SIG-M5 (cell line): ENCODE data around the gene LRRC75B.
"Not testable (repeated sequence)": the region's sequence is repeated elsewhere in the genome, so short reads cannot be mapped to it uniquely, and the experiment has no call there.

Source experiments
- DNase-seq: peaks from one replicate; lab custom pipeline; 2025; lab: John Stamatoyannopoulos, UW

The LRRC75B gene

DNA sequence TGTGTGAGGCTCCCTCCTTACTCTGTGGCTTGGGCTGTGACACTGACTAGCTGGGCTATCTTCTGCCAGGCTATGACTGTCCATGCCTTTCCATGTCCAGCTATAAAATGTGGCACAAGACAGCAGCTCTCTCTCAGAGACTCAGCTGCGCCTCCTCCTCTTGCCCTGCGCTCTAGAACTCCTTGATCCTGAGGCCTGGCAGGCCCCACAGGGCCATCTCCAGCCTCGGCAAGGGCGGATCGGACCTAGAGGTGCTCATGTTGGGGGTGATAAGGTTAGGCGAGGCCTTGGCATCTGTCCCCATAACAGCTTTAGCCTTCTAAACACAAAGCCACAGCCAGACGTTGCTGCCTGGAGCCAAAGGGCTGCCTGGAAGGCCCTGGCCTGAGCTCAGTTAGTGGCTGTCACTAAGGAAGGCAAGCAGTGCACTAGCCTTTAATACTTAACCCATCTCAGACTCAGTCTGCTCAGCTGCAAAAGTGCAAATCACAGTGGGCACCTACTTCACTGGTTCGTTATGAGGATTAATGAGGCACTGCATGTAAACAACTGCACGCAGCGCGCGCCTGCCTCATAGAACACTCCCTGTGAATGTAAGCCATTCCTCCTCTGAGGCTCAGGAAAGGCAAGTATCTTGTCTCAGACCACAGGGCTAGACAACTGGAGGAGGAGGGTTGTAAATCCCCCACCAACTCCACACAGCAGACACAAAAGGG is 39.1 kb downstream of the LRRC75B start:
- DNase-seq, result no peak

DNA sequence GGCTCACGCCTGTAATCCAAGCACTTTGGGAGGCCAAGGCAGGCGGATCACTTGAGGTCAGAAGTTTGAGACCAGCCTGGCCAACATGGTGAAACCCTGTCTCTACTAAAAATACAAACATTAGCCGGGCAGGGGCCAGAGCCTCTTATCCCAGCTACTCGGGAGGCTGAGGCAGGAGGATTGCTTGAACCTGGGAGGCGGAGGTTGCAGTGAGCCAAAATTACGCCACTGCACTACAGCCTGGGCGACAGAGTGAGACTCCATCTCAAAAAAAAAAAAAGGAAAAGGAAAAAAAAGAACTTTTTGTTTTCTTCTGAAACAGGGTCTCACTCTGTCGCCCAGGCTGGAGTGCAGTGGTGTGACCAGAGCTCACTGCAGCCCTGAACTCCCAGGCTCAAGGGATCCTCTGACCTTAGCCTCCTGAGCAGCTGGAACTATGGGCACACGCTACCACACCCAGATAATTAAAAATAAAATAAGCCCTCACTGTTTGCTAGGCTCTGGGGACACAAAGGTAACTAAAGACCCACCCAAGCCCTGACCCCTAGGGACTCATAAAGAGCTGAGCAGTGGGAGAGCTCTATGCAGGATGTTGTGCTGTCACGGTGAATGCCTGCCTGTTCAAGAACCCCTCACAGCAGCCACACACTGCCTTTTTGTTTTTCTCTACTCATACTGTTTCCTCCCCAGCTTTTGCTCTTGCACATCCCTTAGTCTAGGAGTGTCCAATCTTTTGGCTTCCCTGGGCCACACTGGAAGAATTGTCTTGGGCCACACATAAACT is 40.2 kb downstream of the LRRC75B start:
- DNase-seq, result not testable (repeated sequence)

DNA sequence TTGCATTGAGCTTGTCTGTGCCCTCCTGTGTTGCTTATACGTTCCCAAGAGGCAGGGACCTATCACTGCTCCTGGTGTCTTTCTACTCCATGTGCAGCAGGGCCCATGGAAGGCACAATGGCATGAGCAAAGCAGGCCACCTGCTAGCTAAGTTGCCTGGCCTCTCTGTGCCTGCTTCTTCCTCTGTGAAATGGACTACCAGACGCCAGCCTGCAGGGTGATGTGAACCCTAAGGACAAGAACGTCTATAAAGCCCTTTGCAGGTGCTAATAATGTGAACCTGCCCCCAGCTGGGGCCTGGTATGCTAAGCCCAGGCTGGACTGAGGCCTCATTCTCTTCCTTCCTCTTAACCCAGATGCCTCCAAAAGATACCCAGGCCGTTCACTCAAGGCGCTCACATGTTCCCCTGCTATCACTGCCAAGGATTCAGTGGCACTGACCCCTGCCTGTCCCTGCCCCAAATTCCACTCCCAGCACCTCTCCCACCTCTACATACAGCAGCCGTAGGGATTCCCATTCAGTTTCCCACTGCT is 41.9 kb downstream of the LRRC75B start:
- no peak for DNase-seq

DNA sequence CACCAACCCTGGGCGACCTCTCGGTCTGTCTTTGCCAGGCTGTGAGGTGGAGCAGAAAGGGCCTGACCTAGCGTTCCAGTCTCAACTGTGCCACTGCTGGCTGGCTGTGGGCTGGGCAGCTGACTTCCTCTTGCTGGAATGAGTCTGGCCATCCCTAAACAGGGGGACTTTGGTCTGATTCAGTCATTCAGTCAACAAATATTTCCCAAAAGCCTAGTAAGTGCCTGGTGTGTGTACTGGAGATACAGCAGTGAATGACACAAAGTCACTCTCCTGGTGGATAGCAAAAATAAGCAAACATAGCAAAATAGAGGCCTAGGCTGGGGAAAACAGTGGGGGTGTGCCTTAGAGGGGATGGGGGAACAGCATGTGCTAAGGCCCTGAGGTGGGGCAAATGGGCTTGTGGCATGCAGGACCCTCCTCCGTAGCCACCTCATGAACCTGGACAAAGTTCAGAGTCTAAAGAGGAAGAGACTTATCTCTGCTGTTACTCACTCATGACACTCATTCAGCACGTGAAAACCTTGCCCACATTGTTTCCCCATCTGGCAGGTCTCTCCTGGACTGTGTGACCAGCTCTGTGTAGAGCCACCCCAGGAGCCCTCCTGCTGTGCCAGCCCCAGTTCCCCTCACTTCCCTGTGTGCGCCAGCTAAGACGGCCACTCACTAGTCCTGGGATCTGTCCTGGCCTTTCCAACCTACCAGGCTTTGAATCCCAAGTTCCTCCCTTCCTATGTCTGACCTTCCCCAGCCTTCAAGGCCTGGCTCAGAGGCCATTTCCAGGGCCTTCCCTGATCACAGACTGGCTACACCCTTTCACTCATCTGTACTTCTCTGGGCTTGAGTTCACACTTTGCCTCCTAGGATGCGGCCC is 42.6 kb downstream of the LRRC75B start:
- no peak for DNase-seq

DNA sequence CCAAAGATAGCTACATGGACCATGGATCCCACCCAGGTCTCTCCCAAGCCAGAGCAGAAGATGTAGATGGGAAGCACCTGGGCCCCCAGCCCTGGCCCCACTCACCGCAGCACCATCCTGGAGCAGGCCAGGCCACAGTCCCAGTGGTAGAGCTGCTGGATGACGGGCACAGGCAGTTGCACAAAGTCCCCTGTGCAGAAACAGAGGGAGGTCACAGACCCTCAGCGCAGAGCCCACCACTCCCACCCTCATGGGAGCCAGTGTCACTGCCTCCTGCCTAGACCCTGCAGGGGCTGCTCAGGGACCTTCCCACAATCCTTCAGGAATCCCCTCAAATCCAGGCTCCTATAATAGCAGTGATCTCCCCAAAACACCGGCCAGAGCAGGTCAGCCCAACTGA is 44.1 kb downstream of the LRRC75B start:
- no peak for DNase-seq

DNA sequence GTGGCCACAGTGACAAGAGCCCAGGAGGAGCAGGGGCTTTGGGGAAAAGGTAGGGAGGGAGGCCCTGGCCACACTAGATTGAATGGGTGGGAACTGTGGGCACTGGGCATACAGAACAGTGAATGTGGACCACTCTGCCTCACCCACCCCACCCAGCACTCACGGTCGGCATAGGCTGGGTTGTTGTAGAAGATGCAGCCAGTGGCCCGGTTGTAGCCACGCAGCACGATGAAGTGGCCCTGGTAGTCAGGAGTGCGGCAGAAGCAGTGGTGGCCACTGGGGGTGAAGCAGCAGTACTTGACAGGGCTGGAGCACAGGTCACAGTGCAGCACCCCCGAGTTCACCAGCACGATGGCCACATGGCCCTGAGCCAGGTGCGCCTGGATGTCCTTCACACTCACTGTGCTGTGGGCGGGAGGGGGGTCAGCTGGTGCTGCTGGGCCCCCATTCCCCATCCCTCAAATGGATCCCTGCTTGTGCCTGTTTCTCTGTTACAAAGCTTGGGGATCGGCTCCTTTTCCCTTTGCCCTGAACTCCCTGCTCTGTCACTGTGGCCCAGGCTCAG is 49.1 kb downstream of the LRRC75B start:
- no peak for DNase-seq

DNA sequence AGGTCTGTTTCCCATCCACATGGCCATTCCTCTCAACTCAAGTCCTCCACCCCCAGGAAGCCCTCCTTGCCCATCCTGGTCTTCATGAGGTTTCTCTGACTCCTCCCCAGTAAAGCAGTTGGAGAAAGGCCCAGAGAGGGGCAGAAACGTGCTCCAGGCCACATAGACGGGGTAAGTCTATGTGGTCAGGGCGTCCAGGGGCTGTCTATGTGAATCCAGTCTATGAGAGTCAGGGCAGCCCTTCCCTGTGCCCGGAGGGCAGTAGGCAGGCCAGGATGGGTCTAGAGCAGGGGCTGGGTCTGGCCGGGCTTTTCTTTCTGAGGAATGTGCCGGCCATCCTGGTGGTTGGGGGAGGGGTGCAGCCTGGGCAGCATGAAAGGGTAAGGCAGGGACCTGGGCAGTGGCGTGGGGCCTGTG is 49.7 kb downstream of the LRRC75B start:
- DNase-seq, result no peak

DNA sequence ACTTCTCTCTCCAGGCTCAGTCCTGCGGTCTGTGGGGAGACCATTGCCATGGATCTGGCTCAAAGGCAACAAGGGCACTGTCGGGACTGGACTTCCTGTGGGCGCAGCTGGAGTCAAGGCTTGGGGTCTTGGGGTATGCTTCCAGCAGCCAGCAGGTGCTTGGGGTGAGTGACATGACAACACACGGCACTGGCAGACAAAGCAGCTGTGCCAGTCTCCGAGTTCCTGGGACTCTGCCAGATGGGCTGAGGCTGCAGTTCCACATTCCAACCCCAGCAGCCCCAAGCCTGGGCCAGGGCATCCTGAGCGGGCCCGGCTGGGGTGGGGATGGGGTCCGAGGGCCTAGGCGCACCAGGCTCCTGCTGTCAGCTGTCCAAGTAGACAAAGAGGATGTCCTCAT is 50.2 kb downstream of the LRRC75B start:
- DNase-seq, result no peak

DNA sequence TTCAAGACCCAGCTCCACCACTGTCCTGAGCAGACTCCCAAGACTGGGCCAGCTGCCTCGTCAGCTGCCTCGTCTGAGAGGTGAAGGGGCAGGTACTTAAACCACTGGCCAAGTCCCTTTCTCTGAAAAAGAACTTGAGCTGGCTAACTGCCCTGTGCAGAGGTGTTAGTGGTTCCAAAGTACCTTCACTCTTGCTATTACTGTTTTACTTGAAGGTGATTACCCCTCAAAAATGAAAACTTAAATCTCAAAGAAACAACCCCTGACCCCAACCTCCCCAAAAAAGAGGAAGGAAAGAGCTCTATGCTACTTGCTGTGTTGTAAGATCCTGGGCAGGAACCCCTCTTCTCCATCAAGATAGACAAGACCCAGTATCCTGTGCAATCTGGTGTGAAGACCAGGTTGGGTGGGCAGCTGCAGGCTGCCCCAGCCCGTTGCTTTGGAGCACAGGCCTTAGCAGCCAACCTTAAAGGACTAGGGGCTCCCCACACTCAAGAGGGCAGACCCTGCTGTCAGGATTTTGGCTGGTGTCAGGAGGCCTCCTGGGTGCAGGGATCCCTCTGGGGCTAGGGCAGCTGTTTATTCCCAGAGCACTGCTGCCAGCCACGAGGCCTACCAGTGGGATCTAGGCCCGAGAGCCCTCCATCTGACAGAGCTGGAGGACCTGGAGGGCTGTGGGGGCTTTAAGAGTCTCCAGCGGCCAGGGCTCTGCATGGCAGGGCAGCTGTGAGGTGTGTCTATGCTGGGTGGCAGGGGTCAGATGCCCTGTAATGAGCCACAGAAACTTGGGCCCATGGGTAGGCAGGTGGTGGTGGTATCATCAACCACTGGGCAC is 51.0 kb downstream of the LRRC75B start:
- no peak for DNase-seq

DNA sequence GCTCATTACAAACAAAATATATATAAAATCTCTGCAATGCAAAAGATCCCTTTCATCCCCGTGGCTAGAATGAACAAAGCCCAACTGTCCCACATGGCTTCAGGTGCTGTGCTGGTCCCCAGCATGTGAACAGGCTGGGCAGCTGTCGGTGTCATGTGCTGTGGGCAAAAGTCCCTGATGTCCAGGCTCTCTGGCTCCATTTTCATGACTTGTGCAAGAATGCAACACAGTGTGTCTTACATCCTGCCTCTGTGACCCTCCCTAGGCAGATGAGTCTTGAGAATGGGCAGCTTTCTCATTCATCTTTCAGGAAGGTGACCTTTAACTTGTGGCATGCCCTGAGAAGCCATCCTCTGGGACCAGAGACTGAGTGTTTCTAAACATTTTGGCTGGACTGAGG is 52.4 kb downstream of the LRRC75B start:
- no peak for DNase-seq

DNA sequence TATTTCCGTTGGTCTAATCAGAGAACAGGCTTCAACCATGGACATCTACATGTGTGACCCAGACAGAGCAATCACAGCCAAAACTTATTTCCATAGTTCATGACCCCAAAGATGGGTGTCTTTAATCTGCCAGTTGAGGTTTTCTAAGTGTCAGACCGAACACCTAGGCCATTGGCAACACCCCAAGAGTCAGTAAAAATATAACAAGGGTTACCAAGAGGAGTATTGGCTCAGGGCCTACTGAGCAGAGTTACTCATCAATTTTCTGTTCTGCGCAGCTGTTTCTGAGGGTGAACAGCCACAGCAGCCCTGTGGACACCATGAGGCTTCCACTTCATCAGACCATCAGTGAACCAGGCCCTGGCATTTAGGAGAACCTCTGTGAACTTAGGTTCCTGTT is 56.8 kb downstream of the LRRC75B start:
- no peak for DNase-seq
